CD1c-positive myeloid dendritic cell (primary cell): ENCODE measurements around the gene ITIH1.

ENCODE experiments used
- DNase-seq: peaks from one replicate; pipeline ENCODE4 v3.0.0-alpha.2; 2016; ENCODE audit errors: extremely low spot score

ITIH1 gene

GRCh38 chr3:52816199-52816598, 38.8 kb downstream of the ITIH1 start:
- no peak for DNase-seq

GRCh38 chr3:52816654-52817053, 39.3 kb downstream of the ITIH1 start:
- no peak for DNase-seq

DNA sequence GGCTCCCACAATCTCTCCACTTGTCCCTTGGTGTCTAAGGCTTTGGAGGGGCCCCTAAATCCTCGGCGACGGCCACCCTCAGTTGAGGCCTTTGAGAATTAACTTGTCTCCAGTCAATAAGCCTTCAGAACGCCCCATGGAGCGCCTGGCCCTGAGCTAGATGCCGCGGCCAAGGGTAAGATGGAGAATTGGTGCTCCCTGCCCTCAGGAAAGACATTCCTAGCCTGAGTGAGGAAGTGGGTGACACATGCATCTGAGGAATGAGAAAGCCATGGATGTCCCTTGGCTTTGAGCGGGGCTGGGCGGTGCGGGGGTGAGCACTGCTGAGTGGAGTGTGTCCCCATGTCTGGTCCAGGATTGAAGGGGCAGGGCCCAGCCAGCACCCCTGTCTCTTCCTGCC, 39.8 kb downstream of the ITIH1 start:
- DNase-seq = no peak

GRCh38 chr3:52817860-52818259, 40.5 kb downstream of the ITIH1 start:
- DNase-seq = no peak

GRCh38 chr3:52819936-52820335, 42.5 kb downstream of the ITIH1 start:
- DNase-seq = no peak

DNA sequence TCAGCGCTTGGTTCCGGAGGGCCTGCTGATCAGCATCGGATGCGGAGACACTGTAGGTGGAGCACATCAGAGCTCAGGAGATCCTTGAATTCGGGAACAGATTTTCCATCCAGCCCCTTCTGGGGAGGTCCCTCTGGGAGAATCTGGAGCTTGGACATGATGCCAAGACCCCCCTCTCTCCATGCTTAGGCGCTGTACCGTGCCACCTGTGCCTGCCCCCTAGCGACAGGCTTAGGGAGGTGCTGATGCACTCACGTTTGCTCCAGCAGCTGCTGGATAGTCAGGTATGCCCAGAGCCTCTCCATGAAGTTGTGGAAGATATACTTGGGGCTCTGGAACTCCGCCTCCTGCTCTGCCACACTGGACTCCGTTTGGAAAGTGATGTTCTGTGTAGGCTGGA, 43.3 kb downstream of the ITIH1 start:
- no peak for DNase-seq

- DNase-seq = no peak
Observed at GRCh38 chr3:52822363-52822762, 45.0 kb downstream of the ITIH1 start.

DNA sequence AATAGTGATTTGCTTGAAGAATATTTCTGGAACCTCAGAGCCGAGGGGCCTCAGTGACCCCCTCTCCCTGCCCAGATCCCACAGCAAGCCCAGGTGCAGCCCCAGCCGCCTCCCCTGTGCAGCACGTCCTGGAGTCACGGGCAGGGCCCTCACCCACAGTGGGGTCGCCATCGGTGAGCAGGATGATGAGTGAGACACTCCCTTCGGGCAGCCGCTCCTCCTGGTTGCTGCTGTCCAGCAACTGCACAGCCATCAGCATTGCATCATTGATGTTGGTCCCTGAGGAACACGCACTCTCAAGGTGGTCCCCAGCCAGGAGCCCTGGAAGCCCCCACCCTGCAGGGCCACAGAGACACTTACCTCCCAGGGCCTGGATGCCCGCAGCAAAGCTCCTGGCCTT, 46.6 kb downstream of the ITIH1 start:
- no peak for DNase-seq

DNA sequence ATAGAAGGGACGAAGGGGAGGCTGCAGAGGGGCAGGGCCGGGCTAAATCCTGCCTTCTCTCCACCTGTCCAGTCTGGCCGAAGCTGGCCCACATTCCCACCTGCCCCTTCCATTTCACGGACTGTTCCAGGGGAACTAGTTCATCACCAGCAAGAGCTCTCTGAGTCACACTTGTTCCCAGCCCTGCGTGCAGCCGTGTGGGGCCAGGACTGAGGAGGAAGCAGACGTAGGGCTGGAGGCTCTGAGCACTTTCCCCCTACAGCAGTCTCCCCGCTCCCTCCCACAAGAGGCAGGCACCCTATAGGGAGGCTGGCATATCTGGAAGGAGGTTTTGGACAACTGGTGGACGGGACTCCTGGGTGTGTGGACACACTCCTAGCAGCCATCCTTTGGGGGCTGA, 50.0 kb downstream of the ITIH1 start:
- DNase-seq = peak; percentile 15

DNA sequence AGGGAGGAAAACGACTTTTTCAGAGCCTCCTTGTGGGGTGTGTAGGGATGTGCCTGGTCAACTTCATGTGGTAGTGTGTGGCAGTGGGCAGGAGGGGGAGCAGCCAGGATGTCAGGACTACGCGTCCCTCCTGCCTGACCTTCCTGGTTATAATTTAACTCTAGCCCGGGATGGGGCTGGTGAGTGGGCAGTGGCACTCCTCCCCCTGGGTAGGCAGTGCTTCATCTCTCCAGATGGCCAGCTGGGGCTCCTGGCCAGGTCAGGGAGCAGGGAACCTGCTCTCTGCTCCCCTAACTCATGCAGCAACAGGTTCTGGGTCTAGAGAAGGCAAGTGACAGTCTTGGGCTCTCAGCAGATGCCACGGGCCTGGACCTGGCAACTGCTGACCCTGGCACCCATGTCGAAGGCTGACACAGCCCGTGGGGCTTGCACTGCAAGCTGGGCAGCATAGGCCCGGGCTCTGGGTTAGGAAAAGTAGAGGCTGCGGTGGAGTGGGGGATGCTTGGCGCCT, 50.5 kb downstream of the ITIH1 start:
- no peak for DNase-seq

- DNase-seq = no peak
Observed at GRCh38 chr3:52829482-52829881, 52.1 kb downstream of the ITIH1 start.

- no peak for DNase-seq
Observed at GRCh38 chr3:52829906-52830463, 52.6 kb downstream of the ITIH1 start.

DNA sequence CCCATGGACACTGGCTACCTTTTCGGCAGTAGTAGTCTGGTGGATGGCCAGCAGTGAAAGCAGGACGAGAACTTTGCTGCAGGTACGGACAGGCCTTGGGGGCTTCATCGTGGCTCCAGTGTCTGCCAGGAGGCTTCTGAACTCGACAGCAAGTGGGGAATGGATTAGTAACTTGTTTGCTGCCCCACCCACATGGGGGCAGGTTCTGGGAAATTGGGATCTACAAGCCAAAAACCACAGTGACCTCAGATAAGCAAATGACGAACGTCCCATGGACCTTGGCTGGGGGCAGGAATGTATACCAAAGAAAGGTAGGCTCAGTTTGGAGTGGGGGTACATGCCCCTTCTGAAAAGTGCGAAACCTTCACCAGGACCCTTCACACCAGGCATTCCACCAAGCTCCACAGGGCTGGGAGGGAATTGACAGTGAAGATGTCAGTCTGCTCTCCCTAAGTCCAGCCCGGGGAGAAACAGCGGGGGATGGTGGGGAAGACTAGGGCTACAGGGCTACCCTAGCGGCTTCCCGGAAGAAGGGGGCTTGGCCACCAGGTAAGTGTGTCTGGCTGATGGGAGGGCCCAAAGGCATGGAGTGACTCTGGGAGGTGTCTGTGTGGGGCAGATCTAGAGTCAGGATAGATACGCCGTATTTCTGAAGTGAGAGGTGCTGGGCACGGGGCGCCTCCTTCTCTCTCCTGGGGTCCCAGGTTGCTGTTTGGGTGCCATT, 53.3 kb downstream of the ITIH1 start, which contains the start of gene ITIH4:
Gene ITIH4 (minus strand): TSS at position 138 of the 724 bp plus-strand sequence. CDS start 30 bp downstream, at position 108.
- no peak for DNase-seq

- peak; percentile 48 for DNase-seq
Observed at GRCh38 chr3:52831500-52832301, 54.3 kb downstream of the ITIH1 start.

- DNase-seq = no peak
Observed at GRCh38 chr3:52833202-52833601, 55.8 kb downstream of the ITIH1 start.

- DNase-seq = no peak
Observed at GRCh38 chr3:52834871-52835501, 57.6 kb downstream of the ITIH1 start, which contains the start of gene MUSTN1. Gene MUSTN1, minus strand, starts transcription at chr3:52835019. Its CDS starts 71 bp downstream, at chr3:52834948.

DNA sequence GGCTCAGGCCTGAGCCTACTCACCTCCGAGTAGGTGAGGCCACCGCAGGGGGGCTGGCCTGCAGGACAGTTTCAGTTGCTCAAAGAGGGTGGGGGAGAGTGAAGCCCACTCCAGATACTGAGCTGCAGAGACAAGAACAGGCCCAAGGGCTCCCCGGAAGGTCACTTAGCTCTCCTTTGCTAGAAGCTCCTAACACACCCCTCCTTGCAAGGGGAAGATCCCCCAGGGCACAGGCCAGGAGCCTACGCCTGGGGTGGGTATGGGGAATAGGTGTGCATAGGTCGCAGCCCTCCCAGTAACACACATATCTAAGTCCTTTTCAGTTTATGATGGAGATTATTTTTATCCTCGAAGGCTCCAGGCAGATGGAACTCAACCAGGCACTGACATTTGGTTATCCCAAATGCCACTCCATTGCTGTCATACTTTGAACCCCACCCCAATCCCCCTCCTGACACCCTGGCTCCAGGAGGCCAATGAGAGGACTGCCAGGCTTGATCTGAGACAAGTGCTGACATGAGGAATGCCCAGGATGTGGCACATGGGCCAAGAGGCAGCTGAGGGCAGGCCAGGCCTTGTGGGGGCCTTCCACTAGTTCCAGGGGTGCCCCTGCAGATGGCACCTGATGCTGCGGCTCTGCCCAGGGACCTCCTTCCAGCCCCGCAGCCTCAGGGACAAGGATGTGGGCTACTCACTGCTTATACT, 58.5 kb downstream of the ITIH1 start:
- DNase-seq = no peak

GRCh38 chr3:52836471-52836845, 59.1 kb downstream of the ITIH1 start:
- no peak for DNase-seq

DNA sequence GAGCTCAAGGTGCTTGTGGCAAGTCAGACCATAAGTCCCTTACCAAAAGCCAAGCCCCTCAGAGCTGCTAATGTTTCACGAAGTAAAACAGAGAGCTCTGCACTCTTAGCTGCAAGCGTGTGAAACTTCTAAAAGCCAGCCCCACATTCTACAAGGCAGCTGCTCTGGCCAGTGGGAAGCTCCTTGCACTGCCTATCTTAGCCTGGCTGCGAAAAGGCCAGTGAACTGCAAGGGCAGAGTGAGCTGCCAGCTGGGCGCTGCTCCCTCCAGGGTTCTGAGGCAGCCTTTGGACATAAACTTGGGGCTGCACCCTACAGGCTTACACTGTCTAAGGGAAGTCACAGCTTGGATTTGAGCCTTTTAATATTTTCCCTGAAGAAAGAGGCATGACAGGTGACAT, 59.6 kb downstream of the ITIH1 start:
- no peak for DNase-seq

DNA sequence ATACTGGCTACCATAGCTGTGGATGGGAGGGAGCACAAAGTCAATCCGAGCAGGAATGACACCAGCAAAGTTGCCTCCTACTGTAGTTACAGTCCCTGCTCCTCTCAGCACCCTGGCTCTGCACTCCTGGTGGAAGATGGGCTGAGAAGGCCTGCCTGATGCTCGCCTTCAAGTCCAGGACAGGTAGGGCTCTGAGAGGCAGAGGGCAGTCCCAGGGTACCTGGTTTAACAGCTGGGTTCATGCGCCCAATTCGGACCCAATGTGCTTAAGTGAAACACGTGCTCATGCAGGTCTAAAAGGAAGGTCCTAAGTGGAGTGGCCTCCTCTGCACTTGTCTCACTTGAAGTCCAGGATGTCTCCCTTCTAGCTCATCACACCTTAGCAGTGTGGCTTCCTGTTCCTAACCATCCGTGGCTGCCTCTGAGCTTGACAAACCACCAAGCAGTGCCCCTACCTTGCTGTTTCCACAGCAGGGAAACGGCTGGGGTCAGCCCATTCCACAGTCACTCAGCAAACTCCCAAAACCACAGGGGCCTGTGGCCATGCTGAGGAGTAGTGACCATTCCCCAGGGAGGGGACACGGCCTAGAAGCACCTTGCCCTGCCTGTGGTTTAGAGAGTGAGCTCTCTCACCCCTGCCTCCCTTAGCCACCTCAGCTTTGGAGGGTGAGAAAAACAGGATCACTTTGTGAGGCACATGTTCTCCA, 61.3 kb downstream of the ITIH1 start:
- DNase-seq = no peak

- no peak for DNase-seq
Observed at GRCh38 chr3:52839268-52839575, 61.8 kb downstream of the ITIH1 start.
